OCI-LY7 (cell line): ENCODE data around the gene HENMT1. TPM values are rescaled to one million over a fixed set of nuclear protein-coding genes. Genes with fewer than 3 reads are reported as not detected.
"Not testable (repeated sequence)": the region's sequence is repeated elsewhere in the genome, so short reads cannot be mapped to it uniquely, and the experiment has no call there.

ENCODE experiments used
- BruUV-seq: library from RNA; stranded (reverse); fragments of 400-500 nt; replicated peaks from 2 replicates; lab custom pipeline; 2021; lab: Mats Ljungman, UMichigan
- CTCF ChIA-PET: fragments of 300-600 bp; sonication (Branson Sonifier 250); formaldehyde crosslinking; loops from one replicate; lab custom pipeline; 2022; ENCODE audit warnings: antibody characterized with exemption; ENCODE audit not compliant: unreplicated experiment; lab: Charles Lee
- POLR2A ChIA-PET: fragments of 300-600 bp; sonication (Branson Sonifier 250); formaldehyde crosslinking; loops from one replicate; lab custom pipeline; 2022; ENCODE audit warnings: antibody characterized with exemption; lab: Charles Lee
- DNase-seq: peaks from one replicate; pipeline ENCODE4 v3.0.0-alpha.2; 2015; ENCODE audit warnings: low spot score
- H2AFZ ChIP-seq: fragments of 200-600 bp; sonication (generic), shearing (Covaris generic); 2 replicates; pipeline ENCODE4 v1.6.1; 2014; ENCODE audit warnings: mild to moderate bottlenecking, antibody characterized with exemption, low read length, moderate library complexity
- H3K27ac ChIP-seq: fragments of 200-600 bp; sonication (generic); 2 replicates; pipeline ENCODE4 v1.5.1; 2014; ENCODE audit warnings: mixed run types, low read depth, mild to moderate bottlenecking, moderate library complexity, low read length, inconsistent platforms; ENCODE audit not compliant: poor library complexity, severe bottlenecking
- H3K36me3 ChIP-seq: fragments of 200-600 bp; sonication (generic); 2 replicates; pipeline ENCODE4 v1.6.1; 2014; ENCODE audit warnings: mild to moderate bottlenecking, antibody characterized with exemption, low read length, moderate library complexity, mixed read lengths; ENCODE audit not compliant: insufficient read depth
- H3K4me1 ChIP-seq: fragments of 200-600 bp; sonication (generic); 2 replicates; pipeline ENCODE4 v1.5.1; 2014; ENCODE audit warnings: mild to moderate bottlenecking, low read length; ENCODE audit not compliant: insufficient read depth, poor library complexity, severe bottlenecking
- H3K4me2 ChIP-seq: fragments of 200-600 bp; sonication (generic); 2 replicates; pipeline ENCODE4 v1.6.1; 2014; ENCODE audit warnings: mild to moderate bottlenecking, low read length
- H3K4me3 ChIP-seq: fragments of 200-600 bp; sonication (generic); 2 replicates; pipeline ENCODE4 v1.5.1; 2014; ENCODE audit warnings: mild to moderate bottlenecking, low read depth, low read length; ENCODE audit not compliant: poor library complexity, severe bottlenecking
- H3K79me2 ChIP-seq: fragments of 200-600 bp; sonication (generic); 2 replicates; pipeline ENCODE4 v1.6.1; 2016; ENCODE audit warnings: low read depth, mild to moderate bottlenecking, low read length, moderate library complexity, mixed read lengths; ENCODE audit not compliant: insufficient read depth
- H3K9me2 ChIP-seq: fragments of 200-600 bp; sonication (generic); 2 replicates; pipeline ENCODE4 v1.6.1; 2016; ENCODE audit warnings: mild to moderate bottlenecking, low read length, mixed read lengths; ENCODE audit not compliant: insufficient read depth
- H3K9me3 ChIP-seq: fragments of 200-600 bp; sonication (generic); 2 replicates; pipeline ENCODE4 v1.6.1; 2014; ENCODE audit warnings: mild to moderate bottlenecking, mixed run types, low read length, mixed read lengths
- H4K20me1 ChIP-seq: fragments of 200-600 bp; sonication (generic); 2 replicates; pipeline ENCODE4 v1.6.1; 2014; ENCODE audit warnings: mild to moderate bottlenecking, antibody characterized with exemption, low read length, moderate library complexity, mixed read lengths; ENCODE audit not compliant: insufficient read depth
- CTCF ChIP-seq: fragments of 200-600 bp; sonication (generic); conservative IDR thresholded peaks from 2 replicates; pipeline ENCODE4 v1.5.1; 2014; ENCODE audit warnings: mild to moderate bottlenecking, antibody characterized with exemption, low read length, moderate library complexity, mixed read lengths
- EZH2phosphoT487 ChIP-seq: fragments of 200-600 bp; sonication (generic); IDR thresholded peaks from 2 replicates; pipeline ENCODE4 v1.6.1; 2018; ENCODE audit warnings: low read depth, borderline replicate concordance, mild to moderate bottlenecking, mixed run types, antibody characterized with exemption, low read length, moderate library complexity, mixed read lengths
- intact Hi-C: fragments of 100-400 bp; cut with micrococcal nuclease; formaldehyde crosslinking; loops from one replicate; pipeline ENCODE4 v1.10.0; 2022; ENCODE audit not compliant: unreplicated experiment
- total RNA-seq, 2 experiments: library from RNA; depleted of rRNA in 1 of 2; stranded (reverse); fragments of >200 nt in 1 of 2; shearing (Covaris generic) in 1 of 2; gene quantifications; 2 replicates each; pipeline ENCODE4 v1.2.3, GENCODE V29; 2014 to 2022

The HENMT1 gene
- total RNA-seq, 2 experiments from 2014 or later, result 0.84 TPM; not detected in 1

GRCh38 chr1:108643492-108644335 is 17.2 kb downstream of the HENMT1 start:
- Histone ChIP-seq H3K79me2 (no peaks in the 10 kb centered on the region), H3K36me3 (no peaks in the 10 kb centered on the region), H3K9me2 (no peaks in the 10 kb centered on the region), H3K4me1 (no peaks in the 10 kb centered on the region), H3K4me2 (no peak overlapping the region), H3K27ac (no peak overlapping the region), H4K20me1 (no peaks in the 10 kb centered on the region), H2AFZ (no peak overlapping the region), H3K4me3 (no peak overlapping the region), H3K9me3 (no peaks in the 10 kb centered on the region)
- peak; percentile 69 for DNase-seq
- TF ChIP-seq EZH2phosphoT487 (no peak), CTCF (peak; percentile 90)
- CTCF ChIA-PET, result interaction anchor here (0.8 kb wide), 1 partner anchor 131 kb away, joined by 4 read pairs; no protein-coding TSS in a partner anchor
- intact Hi-C loops, result loop anchor here (1.0 to 10.0 kb wide), 3 partner anchors 82 to 439 kb away; partner anchors contain the start of gene SLC25A24
- POLR2A ChIA-PET, result interaction anchor here (0.7 to 1.3 kb wide), 3 partner anchors 86 to 332 kb away, joined by 3 read pairs; no protein-coding TSS in a partner anchor
- no TSS peak for BruUV-seq

GRCh38 chr1:108640863-108641262 is 20.0 kb downstream of the HENMT1 start:
- H3K4me1 ChIP-seq, H3K36me3 ChIP-seq, H3K4me2 ChIP-seq, H3K27ac ChIP-seq, DNase-seq, H3K79me2 ChIP-seq, H2AFZ ChIP-seq, BruUV-seq, H3K9me2 ChIP-seq, H3K4me3 ChIP-seq, CTCF ChIA-PET, H3K9me3 ChIP-seq, POLR2A ChIA-PET, H4K20me1 ChIP-seq: not testable (repeated sequence)
- intact Hi-C loops, result loop anchor here (10.0 kb wide), 1 partner anchor 436 kb away; the partner anchor contains the start of gene SLC25A24

GRCh38 chr1:108639899-108640560 is 20.9 kb downstream of the HENMT1 start:
- intact Hi-C loops, result loop anchor here (10.0 kb wide), 1 partner anchor 435 kb away; the partner anchor contains the start of gene SLC25A24
- H3K36me3 ChIP-seq, result no peaks in the 10 kb centered on the region
- no peaks in the 10 kb centered on the region for H3K79me2 ChIP-seq
- H2AFZ ChIP-seq, result no peak overlapping the region
- no peak overlapping the region for H3K4me3 ChIP-seq
- DNase-seq, result no peak
- no peak overlapping the region for H3K4me2 ChIP-seq
- no peaks in the 10 kb centered on the region for H3K4me1 ChIP-seq
- no TSS peak for BruUV-seq
- H3K27ac ChIP-seq, result no peak overlapping the region
- ChIA-PET POLR2A (interaction anchor here (0.6 kb wide), 1 partner anchor 42 kb away, joined by 6 read pairs; no protein-coding TSS in a partner anchor), CTCF (no interaction called here)
- no peaks in the 10 kb centered on the region for H3K9me3 ChIP-seq
- TF ChIP-seq EZH2phosphoT487 (no peak), CTCF (no peak)
- H4K20me1 ChIP-seq, result no peaks in the 10 kb centered on the region
- H3K9me2 ChIP-seq, result no peaks in the 10 kb centered on the region
